HL-60 (cell line): Measurements from ENCODE around the gene PROM1.

Experiments
- GABPA ChIP-seq: IDR thresholded peaks from 2 replicates; pipeline ENCODE4 v1.6.1; 2012; ENCODE audit warnings: low read depth
- POLR2AphosphoS5 ChIP-seq: IDR thresholded peaks from 2 replicates; pipeline ENCODE4 v1.6.1; 2012; ENCODE audit warnings: low read depth
- REST ChIP-seq: IDR thresholded peaks from 2 replicates; pipeline ENCODE4 v1.6.1; 2012; ENCODE audit warnings: low read depth; ENCODE audit not compliant: insufficient replicate concordance
- TF ChIP-seq, protein P1 (sequence below): IDR thresholded peaks from one replicate; pipeline ENCODE4 v1.5.1; 2011; ENCODE audit warnings: low read length, control low read depth, inconsistent platforms; ENCODE audit not compliant: insufficient read depth

DNA sequence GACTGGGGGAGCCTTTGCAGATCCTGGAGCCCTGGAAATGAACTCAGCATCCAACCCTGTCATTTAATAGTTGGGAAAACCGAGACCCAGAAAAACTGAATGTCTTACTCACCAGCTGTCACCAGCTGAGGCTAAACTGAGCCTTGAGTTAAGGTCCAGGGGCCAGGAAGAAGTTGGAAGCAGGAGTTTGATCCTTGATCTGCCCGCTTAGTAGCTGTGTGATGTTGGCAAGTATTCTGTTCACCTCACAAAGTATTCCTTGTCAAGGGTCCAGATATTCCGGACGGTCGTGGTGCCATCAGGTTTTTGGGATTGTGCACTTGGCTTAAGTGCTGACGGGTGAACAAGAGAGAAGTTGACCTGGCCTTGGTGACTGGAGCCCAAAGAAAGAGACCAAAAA lies 30.7 kb upstream of the PROM1 start:
- TF ChIP-seq, protein P1, sequence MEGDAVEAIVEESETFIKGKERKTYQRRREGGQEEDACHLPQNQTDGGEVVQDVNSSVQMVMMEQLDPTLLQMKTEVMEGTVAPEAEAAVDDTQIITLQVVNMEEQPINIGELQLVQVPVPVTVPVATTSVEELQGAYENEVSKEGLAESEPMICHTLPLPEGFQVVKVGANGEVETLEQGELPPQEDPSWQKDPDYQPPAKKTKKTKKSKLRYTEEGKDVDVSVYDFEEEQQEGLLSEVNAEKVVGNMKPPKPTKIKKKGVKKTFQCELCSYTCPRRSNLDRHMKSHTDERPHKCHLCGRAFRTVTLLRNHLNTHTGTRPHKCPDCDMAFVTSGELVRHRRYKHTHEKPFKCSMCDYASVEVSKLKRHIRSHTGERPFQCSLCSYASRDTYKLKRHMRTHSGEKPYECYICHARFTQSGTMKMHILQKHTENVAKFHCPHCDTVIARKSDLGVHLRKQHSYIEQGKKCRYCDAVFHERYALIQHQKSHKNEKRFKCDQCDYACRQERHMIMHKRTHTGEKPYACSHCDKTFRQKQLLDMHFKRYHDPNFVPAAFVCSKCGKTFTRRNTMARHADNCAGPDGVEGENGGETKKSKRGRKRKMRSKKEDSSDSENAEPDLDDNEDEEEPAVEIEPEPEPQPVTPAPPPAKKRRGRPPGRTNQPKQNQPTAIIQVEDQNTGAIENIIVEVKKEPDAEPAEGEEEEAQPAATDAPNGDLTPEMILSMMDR: no peak
- TF ChIP-seq GABPA: no peak
- TF ChIP-seq REST: no peak
- TF ChIP-seq POLR2AphosphoS5: no peak
